Measurements from ENCODE around the gene HILPDA. TPM values are rescaled to one million over a fixed set of nuclear protein-coding genes. Genes with fewer than 3 reads are reported as not detected.
A peak's percentile ranks its signal among the peaks of the same experiment; 100 is the strongest.

The HILPDA gene, protein sequence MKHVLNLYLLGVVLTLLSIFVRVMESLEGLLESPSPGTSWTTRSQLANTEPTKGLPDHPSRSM
- 10 to 100 TPM; 24.1 to 26.2 TPM for total RNA-seq

GRCh38 chr7:128455543-128456254 is at the start of gene HILPDA:
Gene HILPDA (plus strand): TSS chr7:128455878. CDS start chr7:128457269, 1,391 bp downstream.
- peaks cover 26% of the 10 kb centered on the region for H3K36me3 Mint-ChIP-seq (ENCODE audit: low read depth)
- peaks cover 7% of the 10 kb centered on the region for H3K27me3 Mint-ChIP-seq (ENCODE audit: low read depth)
- ATAC-seq (peak; percentile 91), DNase-seq (peak; percentile 95)
- ChIA-PET CTCF (interaction anchor here (0.7 to 1.5 kb wide), 9 partner anchors 14 to 134 kb away, joined by 3 to 36 read pairs (median 3); partner anchors contain the start of gene METTL2B), POLR2A (interaction anchor here (1.0 to 1.4 kb wide), 4 partner anchors 10 to 45 kb away, joined by 3 to 8 read pairs (median 4); no protein-coding TSS in a partner anchor)
- H3K4me3 Mint-ChIP-seq = peak within 1 kb of the TSS; percentile 89
- peaks cover 55% of the 10 kb centered on the region for H3K4me1 Mint-ChIP-seq (ENCODE audit: low read depth)
- no peaks in the 10 kb centered on the region for H3K9me3 Mint-ChIP-seq (ENCODE audit: insufficient read depth)
- H3K27ac Mint-ChIP-seq = peak within 1 kb of the TSS; percentile 93

- peak overlapping the region; percentile 68 for H3K4me3 Mint-ChIP-seq
- CTCF ChIA-PET = interaction anchor here (2.1 to 25.1 kb wide), 3 partner anchors 8 to 21 kb away, joined by 9 to 432 read pairs (median 17); no protein-coding TSS in a partner anchor
- ATAC-seq = no peak
Measured at GRCh38 chr7:128406314-128407232, 49.1 kb upstream of the HILPDA start.

GRCh38 chr7:128407233-128407589 is 48.5 kb upstream of the HILPDA start:
- POLR2A ChIA-PET = no interaction called here
- Mint-ChIP-seq H3K27me3 (ENCODE audit: low read depth) (peaks cover 11% of the 10 kb centered on the region), H3K36me3 (ENCODE audit: low read depth) (peaks cover 15% of the 10 kb centered on the region), H3K9me3 (ENCODE audit: insufficient read depth) (no peaks in the 10 kb centered on the region), H3K27ac (peak overlapping the region; percentile 43), H3K4me3 (no peak overlapping the region), H3K4me1 (ENCODE audit: low read depth) (peaks cover 51% of the 10 kb centered on the region)
- DNase-seq = no peak
- CTCF ChIA-PET = interaction anchor here (2.1 to 25.1 kb wide), 3 partner anchors 9 to 21 kb away, joined by 9 to 432 read pairs (median 17); no protein-coding TSS in a partner anchor
- no peak for ATAC-seq

More at GRCh38 chr7:128406314-128407232, 49.1 kb upstream of the HILPDA start:
- POLR2A ChIA-PET = no interaction called here
- peaks cover 8% of the 10 kb centered on the region for H3K27me3 Mint-ChIP-seq (ENCODE audit: low read depth)
- no peak for DNase-seq
- H3K27ac Mint-ChIP-seq = peak overlapping the region; percentile 30
- no peaks in the 10 kb centered on the region for H3K9me3 Mint-ChIP-seq (ENCODE audit: insufficient read depth)
- peaks cover 15% of the 10 kb centered on the region for H3K36me3 Mint-ChIP-seq (ENCODE audit: low read depth)
- H3K4me1 Mint-ChIP-seq (ENCODE audit: low read depth) = peaks cover 51% of the 10 kb centered on the region

GRCh38 chr7:128407751-128408708 is 47.6 kb upstream of the HILPDA start:
- Mint-ChIP-seq H3K27me3 (ENCODE audit: low read depth) (peaks cover 13% of the 10 kb centered on the region), H3K9me3 (ENCODE audit: insufficient read depth) (no peaks in the 10 kb centered on the region), H3K36me3 (ENCODE audit: low read depth) (peaks cover 8% of the 10 kb centered on the region), H3K4me3 (peak overlapping the region; percentile 85), H3K27ac (no peak overlapping the region), H3K4me1 (ENCODE audit: low read depth) (peaks cover 45% of the 10 kb centered on the region)
- POLR2A ChIA-PET = no interaction called here
- CTCF ChIA-PET = interaction anchor here (0.7 to 25.1 kb wide), 5 partner anchors 9 to 83 kb away, joined by 3 to 432 read pairs (median 9); no protein-coding TSS in a partner anchor
- DNase-seq (no peak), ATAC-seq (no peak)

DNA sequence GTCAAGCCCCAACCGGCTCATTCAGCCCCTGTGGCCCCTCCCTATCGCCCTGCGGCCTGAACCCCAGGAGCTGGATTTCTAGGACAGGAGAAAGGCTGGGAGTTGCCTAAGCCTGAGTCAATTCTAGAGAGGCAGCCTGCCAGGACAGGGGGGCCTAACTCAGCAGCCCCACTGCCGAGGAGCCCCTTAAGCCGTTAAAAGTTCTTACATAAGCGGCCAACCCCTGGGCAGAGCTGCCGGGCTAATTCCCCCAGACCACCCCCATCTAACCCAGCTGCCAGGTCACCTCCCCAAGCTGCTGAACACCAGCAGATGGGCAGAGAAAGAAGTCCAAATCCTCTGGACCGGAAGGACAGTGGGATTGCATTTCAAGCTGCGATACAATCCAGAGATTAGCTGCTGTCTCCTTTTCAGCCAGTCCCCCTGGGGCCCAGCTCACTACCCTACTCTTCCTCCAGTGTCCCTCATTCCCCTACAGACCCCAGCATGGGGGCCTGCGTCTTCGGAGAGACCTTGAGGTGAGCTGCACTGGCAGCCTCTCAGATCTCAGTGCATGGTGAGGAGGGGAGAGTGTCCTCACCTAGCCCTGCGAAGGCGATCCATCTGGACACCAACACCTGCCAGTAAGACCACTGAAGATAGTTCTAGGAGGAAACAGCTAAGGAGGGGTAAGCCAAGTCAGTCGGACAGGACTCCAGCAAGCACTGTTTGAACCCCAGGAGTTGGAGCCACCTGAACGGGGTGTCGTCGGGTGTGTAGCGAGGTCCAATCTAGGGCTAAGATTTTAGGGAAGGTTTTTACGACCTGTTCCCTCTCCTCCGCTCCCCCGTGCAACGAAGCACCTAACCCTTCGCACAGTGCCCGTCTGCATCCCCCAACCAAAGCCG is 46.7 kb upstream of the HILPDA start:
- peak overlapping the region; percentile 85 for H3K4me3 Mint-ChIP-seq
- peak overlapping the region; percentile 74 for H3K27ac Mint-ChIP-seq

GRCh38 chr7:128409596-128410450 is 45.9 kb upstream of the HILPDA start, which contains the start of gene IMPDH1:
Gene IMPDH1 (minus strand): TSS chr7:128409982. CDS start chr7:128409901, 81 bp downstream.
- ChIA-PET CTCF (interaction anchor here (1.0 to 25.1 kb wide), 5 partner anchors 10 to 51 kb away, joined by 3 to 432 read pairs (median 16); no protein-coding TSS in a partner anchor), POLR2A (no interaction called here)
- Mint-ChIP-seq H3K27me3 (ENCODE audit: low read depth) (peaks cover 21% of the 10 kb centered on the region), H3K9me3 (ENCODE audit: insufficient read depth) (no peaks in the 10 kb centered on the region), H3K27ac (peak within 1 kb of the TSS; percentile 77), H3K4me1 (ENCODE audit: low read depth) (peaks cover 29% of the 10 kb centered on the region), H3K36me3 (ENCODE audit: low read depth) (peaks cover 2% of the 10 kb centered on the region), H3K4me3 (peak within 1 kb of the TSS; percentile 88)
- DNase-seq = peak; percentile 87
- peak; percentile 88 for ATAC-seq

More for the DNA sequence above, 46.7 kb upstream of the HILPDA start:
- Mint-ChIP-seq H3K4me1 (ENCODE audit: low read depth) (peaks cover 37% of the 10 kb centered on the region), H3K36me3 (ENCODE audit: low read depth) (peaks cover 4% of the 10 kb centered on the region), H3K9me3 (ENCODE audit: insufficient read depth) (no peaks in the 10 kb centered on the region), H3K27me3 (ENCODE audit: low read depth) (peaks cover 19% of the 10 kb centered on the region)
- no peak for ATAC-seq
- POLR2A ChIA-PET = no interaction called here
- no peak for DNase-seq
- CTCF ChIA-PET = interaction anchor here (0.9 to 25.1 kb wide), 4 partner anchors 10 to 52 kb away, joined by 3 to 432 read pairs (median 13); no protein-coding TSS in a partner anchor

DNA sequence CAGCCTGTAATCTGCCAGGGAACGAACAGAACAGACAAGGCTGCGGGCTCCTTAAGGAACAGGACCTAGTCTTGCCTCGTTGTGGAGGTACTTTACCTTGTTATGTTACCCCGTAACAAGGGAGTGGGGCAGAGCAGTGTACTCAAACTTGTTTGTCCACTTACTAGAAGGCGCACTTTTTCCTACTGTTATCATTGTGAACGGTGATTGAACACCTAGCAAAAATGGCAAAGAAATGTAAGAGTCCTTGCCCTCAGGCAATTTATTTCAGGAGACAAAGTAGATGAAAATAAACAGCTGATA is 45.3 kb upstream of the HILPDA start:
- DNase-seq (no peak), ATAC-seq (no peak)
- ChIA-PET POLR2A (no interaction called here), CTCF (interaction anchor here (1.0 to 25.1 kb wide), 4 partner anchors 11 to 50 kb away, joined by 3 to 432 read pairs (median 10); no protein-coding TSS in a partner anchor)
- peaks cover 26% of the 10 kb centered on the region for H3K4me1 Mint-ChIP-seq (ENCODE audit: low read depth)
- peak overlapping the region; percentile 88 for H3K4me3 Mint-ChIP-seq
- H3K36me3 Mint-ChIP-seq (ENCODE audit: low read depth) = peaks cover 2% of the 10 kb centered on the region
- peak overlapping the region; percentile 77 for H3K27ac Mint-ChIP-seq
- no peaks in the 10 kb centered on the region for H3K9me3 Mint-ChIP-seq (ENCODE audit: insufficient read depth)
- H3K27me3 Mint-ChIP-seq (ENCODE audit: low read depth) = peaks cover 26% of the 10 kb centered on the region

GRCh38 chr7:128415217-128415785 is 40.4 kb upstream of the HILPDA start:
- H3K4me1 Mint-ChIP-seq (ENCODE audit: low read depth) = peaks cover 3% of the 10 kb centered on the region
- H3K4me3 Mint-ChIP-seq = no peak overlapping the region
- H3K27me3 Mint-ChIP-seq (ENCODE audit: low read depth) = peaks cover 28% of the 10 kb centered on the region
- H3K27ac Mint-ChIP-seq = no peak overlapping the region
- CTCF ChIA-PET = interaction anchor here (0.9 to 25.1 kb wide), 10 partner anchors 11 to 465 kb away, joined by 3 to 432 read pairs (median 4); no protein-coding TSS in a partner anchor
- POLR2A ChIA-PET = interaction anchor here (0.7 kb wide), 1 partner anchor 27 kb away, joined by 3 read pairs; no protein-coding TSS in a partner anchor
- H3K9me3 Mint-ChIP-seq (ENCODE audit: insufficient read depth) = no peaks in the 10 kb centered on the region
- no peak for ATAC-seq
- no peak for DNase-seq
- no peaks in the 10 kb centered on the region for H3K36me3 Mint-ChIP-seq (ENCODE audit: low read depth)

DNA sequence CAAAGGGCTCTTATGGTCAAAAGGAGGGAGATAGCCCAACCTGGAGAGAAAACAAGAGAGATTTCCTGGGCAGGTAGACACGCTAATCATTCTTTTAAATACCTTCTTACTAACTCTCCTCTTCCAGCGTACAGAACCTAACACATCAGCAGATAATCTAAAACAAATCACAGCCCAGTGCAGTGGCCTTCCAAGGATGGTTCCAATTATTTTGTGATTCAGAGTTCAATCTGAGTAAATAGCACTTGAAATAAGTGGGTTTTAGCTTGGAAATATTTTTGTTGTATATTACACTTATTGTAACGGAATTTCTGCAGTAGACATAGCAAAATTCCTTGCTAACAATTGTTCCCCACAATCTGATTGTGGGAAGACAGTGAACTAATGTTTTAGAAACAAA is 38.6 kb upstream of the HILPDA start:
- no peaks in the 10 kb centered on the region for H3K9me3 Mint-ChIP-seq (ENCODE audit: insufficient read depth)

More for the DNA sequence above, 38.6 kb upstream of the HILPDA start:
- ChIA-PET CTCF (interaction anchor here (1.3 to 25.1 kb wide), 5 partner anchors 11 to 70 kb away, joined by 4 to 432 read pairs (median 5); no protein-coding TSS in a partner anchor), POLR2A (no interaction called here)
- H3K4me1 Mint-ChIP-seq (ENCODE audit: low read depth) = peaks cover 3% of the 10 kb centered on the region
- peaks cover 22% of the 10 kb centered on the region for H3K27me3 Mint-ChIP-seq (ENCODE audit: low read depth)
- H3K27ac Mint-ChIP-seq = no peak overlapping the region
- ATAC-seq (no peak), DNase-seq (no peak)
- no peak overlapping the region for H3K4me3 Mint-ChIP-seq
- H3K36me3 Mint-ChIP-seq (ENCODE audit: low read depth) = no peaks in the 10 kb centered on the region

All from activated CD8-positive, alpha-beta T cell treated with anti-CD3 and anti-CD28 coated beads, Interleukin-2, amount 10 ng/mL, durations not matched to agents 7 days and 5 days (primary cell).